HG03025 (cell line): ENCODE data around the gene TMEM33.
"Not testable (repeated sequence)": the region's sequence is repeated elsewhere in the genome, so short reads cannot be mapped to it uniquely, and the experiment has no call there.

Experiments used
- ATAC-seq: cut with Tn5 transposase; IDR thresholded peaks from one replicate; pipeline ENCODE4 v1.9.1; 2021; ENCODE audit warnings: mild to moderate bottlenecking, moderate library complexity; ENCODE audit not compliant: unreplicated experiment, low FRiP score

TMEM33 gene

DNA sequence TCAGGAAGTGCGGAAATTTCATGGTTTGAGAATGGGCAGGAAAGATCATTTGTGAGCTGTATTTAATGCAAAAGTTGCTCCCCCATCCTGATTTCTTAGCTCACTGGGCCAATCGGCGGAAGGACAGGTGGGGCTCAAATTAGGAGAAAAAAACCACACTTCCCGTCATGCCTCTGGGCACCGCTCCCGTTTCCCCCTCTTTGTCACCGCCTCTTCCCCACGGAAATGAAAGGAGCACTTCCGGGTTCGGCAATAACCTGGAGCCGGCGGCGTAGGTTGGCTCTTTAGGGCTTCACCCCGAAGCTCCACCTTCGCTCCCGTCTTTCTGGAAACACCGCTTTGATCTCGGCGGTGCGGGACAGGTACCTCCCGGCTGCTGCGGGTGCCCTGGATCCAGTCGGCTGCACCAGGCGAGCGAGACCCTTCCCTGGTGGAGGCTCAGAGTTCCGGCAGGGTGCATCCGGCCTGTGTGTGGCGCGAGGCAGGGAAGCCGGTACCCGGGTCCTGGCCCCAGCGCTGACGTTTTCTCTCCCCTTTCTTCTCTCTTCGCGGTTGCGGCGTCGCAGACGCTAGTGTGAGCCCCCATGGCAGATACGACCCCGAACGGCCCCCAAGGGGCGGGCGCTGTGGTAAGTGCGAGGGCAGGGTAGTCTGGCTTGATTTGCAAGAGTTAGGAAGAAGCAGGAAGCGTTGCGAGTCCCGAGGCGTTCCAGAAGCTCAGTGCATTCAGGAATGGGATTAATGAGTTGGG lies at the start of gene TMEM33:
Gene TMEM33 (plus strand): TSS at position 529 of the 751 bp plus-strand sequence. CDS start 56 bp downstream, at position 585.
- peak; percentile 96 for ATAC-seq

DNA sequence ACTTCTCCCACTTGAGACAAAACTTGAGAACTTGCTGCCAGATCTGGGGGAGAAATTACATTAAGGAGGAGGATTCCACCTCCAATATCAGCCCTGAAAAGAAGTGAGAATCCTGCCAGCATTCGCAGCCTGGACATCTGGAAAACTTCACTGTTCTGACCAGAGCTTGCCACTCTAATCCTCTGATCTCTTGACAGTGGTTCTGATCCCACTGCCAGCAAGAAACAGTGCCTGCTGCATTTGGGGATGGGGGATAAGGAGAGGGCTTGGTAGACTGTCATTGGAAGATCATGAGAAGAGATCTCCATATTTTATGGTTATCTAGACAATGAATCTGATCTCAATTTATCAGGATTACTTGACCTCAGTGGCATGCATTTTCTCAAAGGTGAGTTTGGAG lies 49.8 kb upstream of the TMEM33 start:
- no peak for ATAC-seq

- no peak for ATAC-seq
Observed at GRCh38 chr4:41887277-41887676, 48.0 kb upstream of the TMEM33 start.

DNA sequence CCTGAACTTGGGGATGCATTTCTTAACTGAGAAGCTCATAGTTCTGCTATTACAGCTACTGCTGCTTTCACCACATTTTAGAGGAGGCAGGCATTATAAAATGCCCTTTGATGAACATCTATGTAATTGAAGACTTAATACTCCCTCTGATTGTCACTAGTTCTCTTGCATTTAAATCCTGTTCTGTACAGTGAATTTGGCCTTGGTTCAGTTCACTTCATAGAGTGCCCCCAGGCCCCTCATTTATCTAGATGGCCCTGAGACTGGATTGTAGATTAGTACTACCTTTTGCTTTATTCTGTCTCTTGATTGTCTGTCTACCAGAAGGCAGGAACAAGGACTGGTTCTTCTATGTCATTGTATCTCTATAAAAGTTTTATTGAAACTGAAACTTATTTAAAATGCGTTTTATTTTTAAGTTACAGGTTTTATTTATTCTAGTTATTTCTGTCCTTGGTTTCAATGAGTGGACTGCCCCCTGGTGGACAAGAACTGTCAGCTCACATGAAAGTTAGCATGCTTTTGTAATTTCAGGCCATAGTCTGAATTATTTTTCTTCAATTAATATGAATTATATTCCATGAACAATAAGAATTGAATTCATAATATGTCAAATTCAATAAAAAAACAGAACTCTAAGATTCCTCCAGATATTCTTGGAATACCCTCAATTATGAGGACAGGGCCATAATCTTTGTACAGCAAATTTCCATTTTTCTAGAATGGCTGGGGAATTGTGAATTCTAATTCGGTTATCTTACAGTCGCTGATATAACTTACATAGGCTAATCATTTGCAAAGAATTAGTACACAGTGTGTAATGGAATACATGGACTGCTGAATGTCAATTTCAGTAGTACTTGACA lies 47.2 kb upstream of the TMEM33 start:
- no peak for ATAC-seq

- ATAC-seq = no peak
Observed at GRCh38 chr4:41888687-41889074, 46.5 kb upstream of the TMEM33 start.

DNA sequence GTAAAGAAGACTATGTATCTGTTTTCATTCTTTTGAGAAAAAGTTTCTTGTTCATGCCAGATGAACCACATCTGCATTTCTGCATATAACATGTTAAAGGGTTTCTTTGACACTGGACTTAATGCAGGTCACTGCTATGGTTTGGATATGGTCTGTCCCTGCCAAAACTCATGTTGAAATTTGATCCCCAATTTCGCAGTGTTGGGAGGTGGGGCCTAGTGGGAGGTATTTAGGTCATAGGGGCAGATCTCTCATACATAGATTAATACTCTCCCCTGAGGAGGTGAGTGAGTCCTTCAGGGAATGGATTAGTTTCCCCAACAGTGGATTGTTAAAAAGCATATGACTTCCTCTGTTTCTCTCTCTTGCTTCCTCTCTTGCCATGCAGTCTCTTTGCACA lies 45.9 kb upstream of the TMEM33 start:
- no peak for ATAC-seq

GRCh38 chr4:41890085-41890484 lies 45.1 kb upstream of the TMEM33 start:
- no peak for ATAC-seq

GRCh38 chr4:41896648-41897047 lies 38.6 kb upstream of the TMEM33 start:
- ATAC-seq = no peak

DNA sequence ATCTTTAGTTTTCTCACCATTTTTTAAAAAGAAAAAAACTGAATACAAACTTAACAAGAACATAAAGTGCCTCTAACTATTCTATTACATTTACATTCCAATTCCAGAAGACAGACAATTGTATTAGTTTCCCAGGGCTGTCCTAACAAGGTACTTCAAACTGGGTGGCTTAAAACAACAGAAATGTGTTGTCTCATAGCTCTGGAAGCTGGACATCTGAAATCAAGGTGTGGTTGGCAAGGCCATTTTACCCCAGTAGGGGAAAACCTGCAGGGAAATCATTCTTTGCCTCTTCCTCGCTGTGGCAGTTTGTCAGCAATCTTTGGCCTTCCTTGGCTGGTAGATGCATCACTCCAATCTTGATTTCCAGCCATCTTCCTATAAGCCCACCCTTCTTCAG lies 37.5 kb upstream of the TMEM33 start:
- no peak for ATAC-seq

DNA sequence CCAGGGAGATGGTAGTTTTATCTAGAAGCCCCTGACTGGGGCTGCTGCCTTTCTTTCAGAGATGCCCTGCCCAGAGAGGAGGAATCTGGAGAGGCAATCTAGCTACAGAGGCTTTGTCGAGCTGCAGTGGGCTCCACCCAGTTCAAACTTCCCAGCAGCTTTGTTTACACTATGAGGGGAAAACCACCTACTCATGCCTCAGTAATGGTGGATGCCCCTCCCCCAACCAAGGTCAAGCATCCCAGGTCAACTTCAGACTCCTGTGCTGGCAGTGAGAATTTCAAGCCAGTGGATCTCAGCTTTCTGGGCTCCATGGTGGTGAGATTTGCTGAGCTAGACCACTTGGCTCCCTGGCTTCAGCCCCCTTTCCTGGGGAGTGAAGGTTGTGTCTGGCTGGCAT lies 26.1 kb upstream of the TMEM33 start:
- ATAC-seq = not testable (repeated sequence)

- no peak for ATAC-seq
Observed at GRCh38 chr4:41912546-41912945, 22.7 kb upstream of the TMEM33 start.

DNA sequence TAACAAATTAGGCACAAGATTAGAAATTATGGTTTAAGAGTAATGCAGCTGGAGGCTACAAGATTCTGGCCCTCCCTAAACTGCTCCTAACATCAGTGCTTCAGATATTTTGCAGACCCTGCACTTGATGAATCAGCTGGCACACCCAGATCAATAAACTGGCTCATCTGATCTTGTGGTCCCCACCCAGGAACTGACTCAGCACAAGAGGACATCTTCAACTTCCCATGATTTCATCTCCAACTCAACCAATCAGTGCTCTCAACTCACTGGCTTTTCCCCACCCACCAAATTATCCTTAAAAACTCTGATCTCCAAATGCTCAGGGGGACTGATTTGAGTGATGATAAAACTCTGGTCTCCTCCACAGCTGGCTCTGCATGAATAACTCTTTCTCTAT lies 21.7 kb upstream of the TMEM33 start:
- ATAC-seq = no peak

DNA sequence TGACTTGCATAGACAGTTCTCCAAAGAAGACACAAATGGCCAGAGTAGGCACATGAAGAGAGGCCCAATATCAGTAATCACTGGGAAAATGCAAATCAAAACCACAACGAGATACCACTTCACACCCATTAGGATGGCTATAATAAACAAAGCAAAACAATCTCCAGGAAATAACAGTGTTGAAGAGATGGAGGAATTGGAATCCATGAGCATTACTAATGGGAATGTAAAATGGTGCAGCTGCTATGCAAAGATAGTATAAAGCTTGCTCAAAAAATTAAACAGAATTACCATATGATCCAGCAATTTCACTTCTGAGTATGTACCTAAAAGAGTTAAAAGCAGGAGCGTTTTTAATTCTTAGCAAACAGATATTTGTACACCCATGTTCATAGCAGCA lies 17.0 kb upstream of the TMEM33 start:
- no peak for ATAC-seq

- not testable (repeated sequence) for ATAC-seq
Observed at GRCh38 chr4:41920416-41920815, 14.8 kb upstream of the TMEM33 start.

DNA sequence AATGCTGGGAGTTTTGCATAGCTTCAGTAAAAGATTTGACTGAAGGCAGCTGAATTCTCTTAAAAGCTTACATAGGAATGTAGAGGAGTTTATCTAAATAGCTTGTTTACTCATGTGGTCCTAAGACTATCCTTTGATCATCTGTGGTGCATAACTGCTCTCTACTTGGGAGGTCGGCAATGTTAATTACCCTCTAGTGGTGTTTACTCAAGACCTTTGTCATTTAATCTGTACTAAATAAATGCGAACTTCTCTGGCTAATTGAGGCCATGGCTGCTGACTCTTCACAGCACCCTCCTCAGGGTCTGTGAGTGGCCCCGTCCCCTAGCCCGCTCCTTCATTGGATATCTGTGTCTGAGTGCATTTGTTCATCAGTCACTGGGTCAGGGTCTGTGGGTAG lies 13.8 kb upstream of the TMEM33 start:
- no peak for ATAC-seq

GRCh38 chr4:41927796-41928499 lies 7.3 kb upstream of the TMEM33 start:
- no peak for ATAC-seq

- no peak for ATAC-seq
Observed at GRCh38 chr4:41930139-41930831, 4.9 kb upstream of the TMEM33 start.

DNA sequence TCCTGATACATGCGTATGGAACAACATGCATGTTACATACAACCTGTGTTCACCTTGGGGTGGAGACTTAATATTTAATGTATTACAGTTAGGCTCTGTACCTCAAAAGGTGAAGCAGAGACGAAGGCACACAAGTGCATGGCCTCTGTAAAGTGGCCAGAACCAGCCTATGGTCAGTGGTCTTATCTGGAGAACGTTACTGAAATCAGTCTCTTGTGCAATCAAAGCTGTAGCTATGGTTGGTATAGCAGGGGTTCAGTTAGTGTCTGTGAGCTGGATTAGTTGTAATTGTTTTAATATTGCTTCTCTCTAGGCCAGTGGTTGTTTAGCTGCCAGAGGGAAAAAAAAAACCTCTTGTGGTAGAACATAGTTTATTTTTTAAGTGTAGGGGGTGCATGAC lies 2.2 kb upstream of the TMEM33 start:
- ATAC-seq = no peak

GRCh38 chr4:41933997-41934503 lies 1.2 kb upstream of the TMEM33 start:
- no peak for ATAC-seq

DNA sequence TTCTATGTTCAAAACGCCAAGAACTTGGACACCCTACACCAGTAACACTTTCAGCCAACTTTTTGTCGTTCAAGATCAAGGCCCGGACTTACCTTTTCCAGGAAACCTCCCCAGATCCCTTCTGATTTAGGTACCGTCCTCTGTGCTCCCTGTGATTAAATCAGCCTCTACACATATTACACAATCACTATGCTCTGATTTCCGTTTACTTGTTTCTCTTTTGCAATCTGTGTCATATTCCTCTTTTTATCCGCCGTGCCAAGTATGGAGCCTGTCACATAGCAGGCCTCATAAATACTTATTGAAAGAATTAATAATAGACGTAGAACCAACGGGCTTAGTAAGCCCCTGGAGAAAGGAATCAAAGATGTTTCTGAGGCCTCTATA lies 722 bp upstream of the TMEM33 start:
- ATAC-seq = no peak
